Endodermal cell (in vitro differentiated cells): ENCODE results near the gene KCND2. TPM values are rescaled to one million over a fixed set of nuclear protein-coding genes. Genes with fewer than 3 reads are reported as not detected.
A peak's percentile ranks its signal among the peaks of the same experiment; 100 is the strongest.

ENCODE experiments used
- DNase-seq: peaks from one replicate; pipeline ENCODE4 v3.0.0-alpha.2; 2017
- H3K27ac ChIP-seq: 2 replicates; pipeline ENCODE4 v1.5.1; 2013; ENCODE audit warnings: mild to moderate bottlenecking, low read depth, low read length, moderate library complexity
- H3K27me3 ChIP-seq: 2 replicates; pipeline ENCODE4 v1.6.1; 2013; ENCODE audit warnings: mild to moderate bottlenecking, low read length, moderate library complexity; ENCODE audit not compliant: insufficient read depth, control insufficient read depth, poor library complexity, severe bottlenecking
- H3K36me3 ChIP-seq: 2 replicates; pipeline ENCODE4 v1.7.0; 2013; ENCODE audit warnings: mild to moderate bottlenecking, low read length, moderate library complexity; ENCODE audit not compliant: control insufficient read depth, insufficient read depth
- H3K4me1 ChIP-seq: one replicate; pipeline ENCODE4 v1.7.0; 2013; ENCODE audit warnings: low read length; ENCODE audit not compliant: control insufficient read depth, insufficient read depth
- H3K4me3 ChIP-seq: 2 replicates; pipeline ENCODE4 v1.5.1; 2013; ENCODE audit warnings: mild to moderate bottlenecking, low read length, moderate library complexity
- H3K9ac ChIP-seq: 2 replicates; pipeline ENCODE4 v1.6.1; 2013; ENCODE audit warnings: mild to moderate bottlenecking, low read length, moderate library complexity; ENCODE audit not compliant: poor library complexity, severe bottlenecking; ENCODE audit errors: extremely low read depth
- H3K9me3 ChIP-seq: 2 replicates; pipeline ENCODE4 v1.6.1; 2013; ENCODE audit warnings: mild to moderate bottlenecking, low read length, moderate library complexity; ENCODE audit not compliant: control insufficient read depth
- H3K27ac Mint-ChIP-seq: 2 replicates; pipeline ENCODE4 v1.8.0; 2020; ENCODE audit warnings: mixed read lengths
- H3K27me3 Mint-ChIP-seq: 2 replicates; pipeline ENCODE4 v1.8.0; 2021; ENCODE audit warnings: mild to moderate bottlenecking, mixed read lengths; ENCODE audit not compliant: insufficient read depth
- H3K36me3 Mint-ChIP-seq: 2 replicates; pipeline ENCODE4 v1.8.0; 2020; ENCODE audit warnings: low read depth, mixed read lengths
- H3K4me1 Mint-ChIP-seq: 2 replicates; pipeline ENCODE4 v1.8.0; 2020; ENCODE audit warnings: mixed read lengths
- H3K4me3 Mint-ChIP-seq: 2 replicates; pipeline ENCODE4 v1.8.0; 2020; ENCODE audit warnings: mild to moderate bottlenecking, moderate library complexity, mixed read lengths
- H3K9me3 Mint-ChIP-seq: 2 replicates; pipeline ENCODE4 v1.8.0; 2020; ENCODE audit warnings: mild to moderate bottlenecking, mixed read lengths
- CTCF ChIP-seq: fragments of 200-600 bp; sonication (generic); conservative IDR thresholded peaks from 2 replicates; pipeline ENCODE4 v1.5.0; 2021; ENCODE audit warnings: antibody characterized with exemption, mild to moderate bottlenecking
- WGBS, 2 experiments: methylation state at CpG; one replicate each; pipeline versions ENCODE4 v1.1.5 to v1.1.7; 2013; ENCODE audit warnings: missing lambda C conversion rate in 2 of 2, mixed read lengths in 1 of 2; ENCODE audit not compliant: insufficient coverage in 1 of 2, insufficient read length in 1 of 2; 5-methylcytosine and 5-hydroxymethylcytosine counted together
- total RNA-seq, 2 donors: library from RNA; stranded (reverse); fragmentation: NEBNext Ultra II Directional in 1 of 2; extraction: Animal tissue kit (Norgen Biotek cat#: 25700) in 1 of 2; gene quantifications; 2 replicates in 1 of 2; 3 replicates in 1 of 2; pipeline ENCODE4 v1.2.1, GENCODE V29; 2021

KCND2 gene
- total RNA-seq, 2 donors from 2014 or later, result 0.71 to 4.6 TPM

GRCh38 chr7:120738816-120739215, 465.8 kb downstream of the KCND2 start:
- no peaks in the 10 kb centered on the region for H3K27me3 ChIP-seq
- no peaks in the 10 kb centered on the region for H3K36me3 Mint-ChIP-seq
- H3K27ac Mint-ChIP-seq, result peak overlapping the region; percentile 81
- no peak for DNase-seq
- no peaks in the 10 kb centered on the region for H3K36me3 ChIP-seq
- H3K27ac ChIP-seq, result no peak overlapping the region
- H3K9ac ChIP-seq, result no peak overlapping the region
- no peak overlapping the region for H3K4me3 Mint-ChIP-seq
- peaks cover 33% of the 10 kb centered on the region for H3K4me1 Mint-ChIP-seq
- H3K4me1 ChIP-seq, result no peaks in the 10 kb centered on the region
- H3K27me3 Mint-ChIP-seq, result no peaks in the 10 kb centered on the region
- H3K9me3 Mint-ChIP-seq, result no peaks in the 10 kb centered on the region
- 63 to 91% methylated on average over 2 to 3 of the region's 3 CpGs for WGBS, 2 experiments
- H3K4me3 ChIP-seq, result no peak overlapping the region
- H3K9me3 ChIP-seq, result no peaks in the 10 kb centered on the region
- no peak for TF ChIP-seq CTCF

- peak overlapping the region; percentile 38 for H3K27ac Mint-ChIP-seq
- no peak for TF ChIP-seq CTCF
- H3K9me3 Mint-ChIP-seq, result no peaks in the 10 kb centered on the region
- Histone ChIP-seq H3K4me1 (no peaks in the 10 kb centered on the region), H3K27ac (no peak overlapping the region), H3K27me3 (no peaks in the 10 kb centered on the region), H3K9me3 (no peaks in the 10 kb centered on the region), H3K36me3 (no peaks in the 10 kb centered on the region), H3K4me3 (no peak overlapping the region), H3K9ac (no peak overlapping the region)
- WGBS, 2 experiments, result 79 to 90% methylated on average over 2 to 3 of the region's 3 CpGs
- no peak for DNase-seq
- H3K4me3 Mint-ChIP-seq, result no peak overlapping the region
- H3K36me3 Mint-ChIP-seq, result no peaks in the 10 kb centered on the region
- peaks cover 33% of the 10 kb centered on the region for H3K4me1 Mint-ChIP-seq
- H3K27me3 Mint-ChIP-seq, result no peaks in the 10 kb centered on the region
Measured at GRCh38 chr7:120740348-120740747, 467.4 kb downstream of the KCND2 start.

- Mint-ChIP-seq H3K36me3 (peaks cover 6% of the 10 kb centered on the region), H3K27me3 (no peaks in the 10 kb centered on the region), H3K4me1 (peaks cover 33% of the 10 kb centered on the region), H3K27ac (no peak overlapping the region), H3K4me3 (no peak overlapping the region), H3K9me3 (no peaks in the 10 kb centered on the region)
- no peaks in the 10 kb centered on the region for H3K4me1 ChIP-seq
- H3K9me3 ChIP-seq, result no peaks in the 10 kb centered on the region
- no peak for TF ChIP-seq CTCF
- no peak overlapping the region for H3K27ac ChIP-seq
- 67 to 95% methylated on average over 1 to 7 of the region's 7 CpGs for WGBS, 2 experiments
- H3K9ac ChIP-seq, result no peak overlapping the region
- H3K27me3 ChIP-seq, result no peaks in the 10 kb centered on the region
- no peak for DNase-seq
- H3K36me3 ChIP-seq, result no peaks in the 10 kb centered on the region
- no peak overlapping the region for H3K4me3 ChIP-seq
Measured at GRCh38 chr7:120741371-120742042, 468.5 kb downstream of the KCND2 start.
